H1 (cell line): ENCODE results near the gene C12orf75. TPM values are rescaled to one million over a fixed set of nuclear protein-coding genes. Genes with fewer than 3 reads are reported as not detected.

Experiments
- BACH1 ChIP-seq: IDR thresholded peaks from 2 replicates; pipeline ENCODE4 v1.6.1; 2012; ENCODE audit warnings: low read length, improper control_type of control experiment
- polyA plus RNA-seq, 7 experiments: library from polyadenylated mRNA; depleted of rRNA in 3 of 7; stranded (reverse) in 5 of 7; unstranded in 2 of 7; fragments of >200 nt in 5 of 7; fragments of 200-250 nt in 2 of 7; gene quantifications; 1 replicate in 5 of 7; 2 replicates in 1 of 7; 4 replicates in 1 of 7; pipeline versions ENCODE4 v1.2.1 to v1.2.3, GENCODE V29; 2011 to 2013; ENCODE audit warnings: missing spikeins in 2 of 7, mixed read lengths in 2 of 7
- total RNA-seq: library from RNA; stranded (reverse); fragmentation: NEBNext Ultra II Directional; extraction: Animal tissue kit (Norgen Biotek cat#: 25700); gene quantifications from 2 replicates; pipeline ENCODE4 v1.2.1, GENCODE V29; 2021
- TF ChIP-seq, protein P1 (sequence below): fragments of 300-600 bp; sonication (generic); IDR thresholded peaks from 2 replicates; pipeline ENCODE4 v1.7.1; 2012; ENCODE audit warnings: low read length, moderate library complexity, mild to moderate bottlenecking, inconsistent platforms; ENCODE audit not compliant: insufficient replicate concordance

The C12orf75 gene
- total and polyA plus RNA-seq, 2 of the 8 experiments (the other 6 are each of a cell fraction or from before 2014, with no cell fraction given), result 26.4 to 41.2 TPM

DNA sequence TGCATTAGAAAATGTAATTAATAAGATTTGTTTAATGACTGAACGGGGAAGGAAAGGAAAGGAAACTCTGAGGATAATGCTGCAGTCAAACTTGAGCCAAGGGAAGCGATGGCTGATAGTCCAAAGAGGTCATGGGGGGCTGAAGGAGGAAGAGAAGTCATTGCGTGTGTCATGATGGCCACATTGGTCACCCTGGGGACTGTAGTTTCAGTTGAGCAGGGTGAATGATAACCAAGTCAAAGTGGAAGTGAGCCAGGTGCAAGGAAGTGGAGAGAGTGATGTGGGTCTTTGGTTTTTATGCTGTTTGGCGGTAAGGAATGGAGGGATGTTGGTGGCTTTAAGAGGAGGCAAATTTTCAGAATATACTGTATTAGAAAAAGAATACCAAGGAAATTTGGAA is 21.6 kb downstream of the C12orf75 start (continued):
- TF ChIP-seq BACH1, result no peak
- TF ChIP-seq, protein P1, sequence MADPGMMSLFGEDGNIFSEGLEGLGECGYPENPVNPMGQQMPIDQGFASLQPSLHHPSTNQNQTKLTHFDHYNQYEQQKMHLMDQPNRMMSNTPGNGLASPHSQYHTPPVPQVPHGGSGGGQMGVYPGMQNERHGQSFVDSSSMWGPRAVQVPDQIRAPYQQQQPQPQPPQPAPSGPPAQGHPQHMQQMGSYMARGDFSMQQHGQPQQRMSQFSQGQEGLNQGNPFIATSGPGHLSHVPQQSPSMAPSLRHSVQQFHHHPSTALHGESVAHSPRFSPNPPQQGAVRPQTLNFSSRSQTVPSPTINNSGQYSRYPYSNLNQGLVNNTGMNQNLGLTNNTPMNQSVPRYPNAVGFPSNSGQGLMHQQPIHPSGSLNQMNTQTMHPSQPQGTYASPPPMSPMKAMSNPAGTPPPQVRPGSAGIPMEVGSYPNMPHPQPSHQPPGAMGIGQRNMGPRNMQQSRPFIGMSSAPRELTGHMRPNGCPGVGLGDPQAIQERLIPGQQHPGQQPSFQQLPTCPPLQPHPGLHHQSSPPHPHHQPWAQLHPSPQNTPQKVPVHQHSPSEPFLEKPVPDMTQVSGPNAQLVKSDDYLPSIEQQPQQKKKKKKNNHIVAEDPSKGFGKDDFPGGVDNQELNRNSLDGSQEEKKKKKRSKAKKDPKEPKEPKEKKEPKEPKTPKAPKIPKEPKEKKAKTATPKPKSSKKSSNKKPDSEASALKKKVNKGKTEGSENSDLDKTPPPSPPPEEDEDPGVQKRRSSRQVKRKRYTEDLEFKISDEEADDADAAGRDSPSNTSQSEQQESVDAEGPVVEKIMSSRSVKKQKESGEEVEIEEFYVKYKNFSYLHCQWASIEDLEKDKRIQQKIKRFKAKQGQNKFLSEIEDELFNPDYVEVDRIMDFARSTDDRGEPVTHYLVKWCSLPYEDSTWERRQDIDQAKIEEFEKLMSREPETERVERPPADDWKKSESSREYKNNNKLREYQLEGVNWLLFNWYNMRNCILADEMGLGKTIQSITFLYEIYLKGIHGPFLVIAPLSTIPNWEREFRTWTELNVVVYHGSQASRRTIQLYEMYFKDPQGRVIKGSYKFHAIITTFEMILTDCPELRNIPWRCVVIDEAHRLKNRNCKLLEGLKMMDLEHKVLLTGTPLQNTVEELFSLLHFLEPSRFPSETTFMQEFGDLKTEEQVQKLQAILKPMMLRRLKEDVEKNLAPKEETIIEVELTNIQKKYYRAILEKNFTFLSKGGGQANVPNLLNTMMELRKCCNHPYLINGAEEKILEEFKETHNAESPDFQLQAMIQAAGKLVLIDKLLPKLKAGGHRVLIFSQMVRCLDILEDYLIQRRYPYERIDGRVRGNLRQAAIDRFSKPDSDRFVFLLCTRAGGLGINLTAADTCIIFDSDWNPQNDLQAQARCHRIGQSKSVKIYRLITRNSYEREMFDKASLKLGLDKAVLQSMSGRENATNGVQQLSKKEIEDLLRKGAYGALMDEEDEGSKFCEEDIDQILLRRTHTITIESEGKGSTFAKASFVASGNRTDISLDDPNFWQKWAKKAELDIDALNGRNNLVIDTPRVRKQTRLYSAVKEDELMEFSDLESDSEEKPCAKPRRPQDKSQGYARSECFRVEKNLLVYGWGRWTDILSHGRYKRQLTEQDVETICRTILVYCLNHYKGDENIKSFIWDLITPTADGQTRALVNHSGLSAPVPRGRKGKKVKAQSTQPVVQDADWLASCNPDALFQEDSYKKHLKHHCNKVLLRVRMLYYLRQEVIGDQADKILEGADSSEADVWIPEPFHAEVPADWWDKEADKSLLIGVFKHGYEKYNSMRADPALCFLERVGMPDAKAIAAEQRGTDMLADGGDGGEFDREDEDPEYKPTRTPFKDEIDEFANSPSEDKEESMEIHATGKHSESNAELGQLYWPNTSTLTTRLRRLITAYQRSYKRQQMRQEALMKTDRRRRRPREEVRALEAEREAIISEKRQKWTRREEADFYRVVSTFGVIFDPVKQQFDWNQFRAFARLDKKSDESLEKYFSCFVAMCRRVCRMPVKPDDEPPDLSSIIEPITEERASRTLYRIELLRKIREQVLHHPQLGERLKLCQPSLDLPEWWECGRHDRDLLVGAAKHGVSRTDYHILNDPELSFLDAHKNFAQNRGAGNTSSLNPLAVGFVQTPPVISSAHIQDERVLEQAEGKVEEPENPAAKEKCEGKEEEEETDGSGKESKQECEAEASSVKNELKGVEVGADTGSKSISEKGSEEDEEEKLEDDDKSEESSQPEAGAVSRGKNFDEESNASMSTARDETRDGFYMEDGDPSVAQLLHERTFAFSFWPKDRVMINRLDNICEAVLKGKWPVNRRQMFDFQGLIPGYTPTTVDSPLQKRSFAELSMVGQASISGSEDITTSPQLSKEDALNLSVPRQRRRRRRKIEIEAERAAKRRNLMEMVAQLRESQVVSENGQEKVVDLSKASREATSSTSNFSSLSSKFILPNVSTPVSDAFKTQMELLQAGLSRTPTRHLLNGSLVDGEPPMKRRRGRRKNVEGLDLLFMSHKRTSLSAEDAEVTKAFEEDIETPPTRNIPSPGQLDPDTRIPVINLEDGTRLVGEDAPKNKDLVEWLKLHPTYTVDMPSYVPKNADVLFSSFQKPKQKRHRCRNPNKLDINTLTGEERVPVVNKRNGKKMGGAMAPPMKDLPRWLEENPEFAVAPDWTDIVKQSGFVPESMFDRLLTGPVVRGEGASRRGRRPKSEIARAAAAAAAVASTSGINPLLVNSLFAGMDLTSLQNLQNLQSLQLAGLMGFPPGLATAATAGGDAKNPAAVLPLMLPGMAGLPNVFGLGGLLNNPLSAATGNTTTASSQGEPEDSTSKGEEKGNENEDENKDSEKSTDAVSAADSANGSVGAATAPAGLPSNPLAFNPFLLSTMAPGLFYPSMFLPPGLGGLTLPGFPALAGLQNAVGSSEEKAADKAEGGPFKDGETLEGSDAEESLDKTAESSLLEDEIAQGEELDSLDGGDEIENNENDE, result no peak
